H1 (cell line): Measurements from ENCODE around the gene SELPLG. TPM values are rescaled to one million over a fixed set of nuclear protein-coding genes. Genes with fewer than 3 reads are reported as not detected.

Experiments
- CTCF ChIA-PET: fragments of 300-600 bp; sonication (Branson Sonifier 250); formaldehyde crosslinking; loops from one replicate; lab custom pipeline; 2021; ENCODE audit not compliant: partially characterized antibody; lab: Charles Lee
- POLR2A ChIA-PET: fragments of 300-600 bp; sonication (Branson Sonifier 250); formaldehyde crosslinking; loops from one replicate; lab custom pipeline; 2021; ENCODE audit warnings: inconsistent platforms; ENCODE audit not compliant: partially characterized antibody; lab: Charles Lee
- DNase-seq, 2 experiments: peaks; one replicate each; pipeline versions ENCODE4 v3.0.0 to v3.0.0-alpha.2; 2010 to 2022; ENCODE audit warnings: low spot score in 2 of 2, low read depth in 1 of 2, mixed read lengths in 1 of 2
- FAIRE-seq: peaks from 2 replicates; lab custom pipeline; 2011; peaks lifted over from hg19 to GRCh38; lab: Jason Lieb, UNC
- H2AFZ ChIP-seq: 2 replicates; pipeline ENCODE4 v1.8.1; 2012; ENCODE audit warnings: low read length, inconsistent platforms
- H2AK5ac ChIP-seq: 2 replicates; pipeline ENCODE4 v1.6.1; 2013; ENCODE audit warnings: low read depth, low read length
- H2BK120ac ChIP-seq: replicated peaks from 2 replicates; pipeline ENCODE3; 2013; ENCODE audit warnings: low read depth, low read length, inconsistent platforms
- H2BK12ac ChIP-seq: 2 replicates; pipeline ENCODE4 v1.6.1; 2013; ENCODE audit warnings: low read depth, low read length
- H2BK15ac ChIP-seq: 2 replicates; pipeline ENCODE4 v1.6.1; 2013; ENCODE audit warnings: low read length
- H2BK20ac ChIP-seq: 2 replicates; pipeline ENCODE4 v1.6.1; 2013; ENCODE audit warnings: low read length
- H2BK5ac ChIP-seq: 2 replicates; pipeline ENCODE4 v1.6.1; 2013; ENCODE audit warnings: low read depth, low read length
- H3K14ac ChIP-seq: 2 replicates; pipeline ENCODE4 v1.6.1; 2013; ENCODE audit warnings: inconsistent platforms; ENCODE audit not compliant: insufficient read length
- H3K18ac ChIP-seq: 2 replicates; pipeline ENCODE4 v1.6.1; 2013; ENCODE audit warnings: low read length; ENCODE audit errors: extremely low read depth
- H3K23ac ChIP-seq: 2 replicates; pipeline ENCODE4 v1.6.1; 2013; ENCODE audit warnings: inconsistent platforms; ENCODE audit not compliant: insufficient read length
- H3K23me2 ChIP-seq: 2 replicates; pipeline ENCODE4 v1.6.1; 2013; ENCODE audit warnings: low read depth, low read length
- H3K27ac ChIP-seq: 2 replicates; pipeline ENCODE4 v1.6.1; 2011; ENCODE audit warnings: low read depth, low read length, inconsistent platforms
- H3K27me3 ChIP-seq, 4 experiments: replicated peaks in 1 of 4; 1 replicate in 1 of 4; 2 replicates in 3 of 4; pipeline versions ENCODE4 v1.6.1 to v1.8.1; 2011 to 2013; ENCODE audit warnings: low read length in 3 of 4, mild to moderate bottlenecking in 3 of 4, inconsistent platforms in 2 of 4, mixed read lengths in 2 of 4, moderate library complexity in 1 of 4; ENCODE audit not compliant: control insufficient read depth in 3 of 4, insufficient read depth in 3 of 4; ENCODE audit errors: extremely low read depth in 1 of 4
- H3K36me3 ChIP-seq, 4 experiments: 2 replicates each; pipeline versions ENCODE4 v1.6.1 to v1.8.1; 2011 to 2013; ENCODE audit warnings: mild to moderate bottlenecking in 4 of 4, low read length in 3 of 4, moderate library complexity in 2 of 4, control low read depth in 1 of 4, inconsistent platforms in 1 of 4; ENCODE audit not compliant: insufficient read depth in 4 of 4, control insufficient read depth in 2 of 4
- H3K4ac ChIP-seq: replicated peaks from 2 replicates; pipeline ENCODE3; 2013; ENCODE audit warnings: low read length, low read depth, mixed read lengths, inconsistent platforms; ENCODE audit not compliant: insufficient read length
- H3K4me1 ChIP-seq, 4 experiments: replicated peaks in 1 of 4; 1 replicate in 1 of 4; 2 replicates in 3 of 4; pipeline versions ENCODE4 v1.6.1 to v1.8.1; 2011 to 2013; ENCODE audit warnings: low read length in 3 of 4, inconsistent platforms in 2 of 4, mixed read lengths in 1 of 4; ENCODE audit not compliant: insufficient read depth in 4 of 4, control insufficient read depth in 3 of 4
- H3K4me2 ChIP-seq, 2 experiments: 2 replicates each; pipeline versions ENCODE4 v1.6.1 to v1.8.1; 2011 to 2013; ENCODE audit warnings: low read depth in 2 of 2, low read length in 2 of 2, control low read depth in 1 of 2, inconsistent platforms in 1 of 2, mild to moderate bottlenecking in 1 of 2; ENCODE audit not compliant: insufficient read depth in 1 of 2
- H3K4me3 ChIP-seq, 4 experiments: fragments of 200-600, 300-600 bp in 1 of 4; sonication (generic), shearing (Covaris generic), sonication (Bioruptor Twin) in 1 of 4; 2 replicates each; pipeline versions ENCODE4 v1.5.1 to v1.8.1; 2011 to 2016; ENCODE audit warnings: low read length in 4 of 4, low read depth in 3 of 4, control low read depth in 2 of 4, inconsistent platforms in 2 of 4, mild to moderate bottlenecking in 2 of 4, mixed read lengths in 1 of 4, moderate library complexity in 1 of 4; ENCODE audit not compliant: insufficient read depth in 2 of 4; ENCODE audit errors: extremely low read depth in 1 of 4
- H3K56ac ChIP-seq: replicated peaks from 2 replicates; pipeline ENCODE3; 2013; ENCODE audit warnings: low read depth, mild to moderate bottlenecking, mixed read lengths, low read length, inconsistent platforms; ENCODE audit not compliant: insufficient read length
- H3K79me1 ChIP-seq: 2 replicates; pipeline ENCODE4 v1.6.1; 2013; ENCODE audit warnings: low read depth, low read length, control low read depth
- H3K79me2 ChIP-seq, 2 experiments: 2 replicates each; pipeline versions ENCODE4 v1.6.1 to v1.8.1; 2012 to 2013; ENCODE audit warnings: low read length in 2 of 2, mild to moderate bottlenecking in 2 of 2, inconsistent platforms in 1 of 2; ENCODE audit not compliant: insufficient read depth in 2 of 2, control insufficient read depth in 1 of 2
- H3K9ac ChIP-seq, 4 experiments: replicated peaks in 1 of 4; 1 replicate in 1 of 4; 2 replicates in 3 of 4; pipeline versions ENCODE4 v1.6.1 to v1.8.1; 2011 to 2013; ENCODE audit warnings: low read depth in 3 of 4, low read length in 3 of 4, control low read depth in 2 of 4, mild to moderate bottlenecking in 2 of 4, moderate library complexity in 2 of 4, inconsistent platforms in 1 of 4; ENCODE audit errors: extremely low read depth in 1 of 4
- H3K9me3 ChIP-seq, 2 experiments: 2 replicates each; pipeline versions ENCODE4 v1.6.1 to v1.8.1; 2012 to 2013; ENCODE audit warnings: mild to moderate bottlenecking in 2 of 2, moderate library complexity in 2 of 2, control low read depth in 1 of 2, inconsistent platforms in 1 of 2, low read depth in 1 of 2, low read length in 1 of 2, mixed read lengths in 1 of 2; ENCODE audit not compliant: insufficient read depth in 2 of 2
- H4K20me1 ChIP-seq, 2 experiments: replicated peaks in 1 of 2; 2 replicates each; pipeline versions ENCODE3 to v1.8.1; 2011 to 2013; ENCODE audit warnings: inconsistent platforms in 2 of 2, low read length in 2 of 2, mild to moderate bottlenecking in 1 of 2; ENCODE audit not compliant: insufficient read depth in 2 of 2, control insufficient read depth in 1 of 2
- H4K5ac ChIP-seq: 2 replicates; pipeline ENCODE4 v1.6.1; 2013; ENCODE audit warnings: low read length, low read depth, mixed read lengths, inconsistent platforms; ENCODE audit not compliant: insufficient read length
- H4K8ac ChIP-seq: 2 replicates; pipeline ENCODE4 v1.8.0; 2013; ENCODE audit warnings: mild to moderate bottlenecking, moderate library complexity, low read length, inconsistent platforms; ENCODE audit not compliant: insufficient read depth; ENCODE audit errors: extremely low read depth
- H4K91ac ChIP-seq: replicated peaks from 2 replicates; pipeline ENCODE3; 2013; ENCODE audit warnings: low read length, mixed read lengths, inconsistent platforms; ENCODE audit not compliant: insufficient read length
- BACH1 ChIP-seq: IDR thresholded peaks from 2 replicates; pipeline ENCODE4 v1.6.1; 2012; ENCODE audit warnings: low read length, improper control_type of control experiment
- CHD1 ChIP-seq: IDR thresholded peaks from 2 replicates; pipeline ENCODE4 v1.6.1; 2012; ENCODE audit warnings: low read depth, low read length, improper control_type of control experiment
- CHD2 ChIP-seq: IDR thresholded peaks from 2 replicates; pipeline ENCODE4 v1.6.1; 2012; ENCODE audit warnings: low read length, improper control_type of control experiment
- CTBP2 ChIP-seq: IDR thresholded peaks from 2 replicates; pipeline ENCODE4 v1.7.0; 2011; ENCODE audit warnings: borderline replicate concordance, mild to moderate bottlenecking, moderate library complexity, mixed read lengths, low read length; ENCODE audit not compliant: insufficient read depth, insufficient read length
- KDM4A ChIP-seq: IDR thresholded peaks from one replicate; pipeline ENCODE4 v1.7.1; 2012; ENCODE audit warnings: low read depth, mild to moderate bottlenecking, moderate library complexity, low read length, inconsistent platforms; ENCODE audit not compliant: severe bottlenecking
- RAD21 ChIP-seq, 2 experiments: IDR thresholded peaks in 1 of 2; conservative IDR thresholded peaks in 1 of 2; 2 replicates each; pipeline ENCODE4 v1.6.1; 2011; ENCODE audit warnings: low read depth in 2 of 2, low read length in 2 of 2, improper control_type of control experiment in 1 of 2, inconsistent platforms in 1 of 2, mild to moderate bottlenecking in 1 of 2, moderate library complexity in 1 of 2
- RFX5 ChIP-seq: IDR thresholded peaks from 2 replicates; pipeline ENCODE4 v1.6.1; 2011; ENCODE audit warnings: low read depth, low read length, improper control_type of control experiment, borderline replicate concordance
- RNF2 ChIP-seq: fragments of 200-900, 300-1000 bp; sonication (generic); IDR thresholded peaks from 2 replicates; pipeline ENCODE4 v1.7.1; 2016; ENCODE audit warnings: borderline replicate concordance, low read depth, mild to moderate bottlenecking, antibody characterized with exemption, low read length; ENCODE audit not compliant: poor library complexity, severe bottlenecking; ENCODE audit errors: missing control alignments
- SP2 ChIP-seq: IDR thresholded peaks from 2 replicates; pipeline ENCODE4 v1.6.1; 2012; ENCODE audit warnings: mild to moderate bottlenecking, low read length, inconsistent platforms
- WGBS, 2 experiments: shearing (Covaris generic) in 1 of 2; methylation state at CpG; one replicate each; pipeline versions ENCODE4 v1.1.6 to v1.1.7; 2013 to 2015; ENCODE audit warnings: low lambda C conversion rate in 2 of 2, mixed read lengths in 2 of 2, inconsistent platforms in 1 of 2, low coverage in 1 of 2, missing lambda C conversion rate in 1 of 2; ENCODE audit not compliant: insufficient replicate concordance in 2 of 2, insufficient coverage in 1 of 2, insufficient read length in 1 of 2; ENCODE audit errors: extremely low coverage in 1 of 2, missing lambda C conversion rate in 1 of 2; 5-methylcytosine and 5-hydroxymethylcytosine counted together
- polyA plus RNA-seq, 7 experiments: library from polyadenylated mRNA; depleted of rRNA in 3 of 7; stranded (reverse) in 5 of 7; unstranded in 2 of 7; fragments of >200 nt in 5 of 7; fragments of 200-250 nt in 2 of 7; gene quantifications; 1 replicate in 5 of 7; 2 replicates in 1 of 7; 4 replicates in 1 of 7; pipeline versions ENCODE4 v1.2.1 to v1.2.3, GENCODE V29; 2011 to 2013; ENCODE audit warnings: missing spikeins in 2 of 7, mixed read lengths in 2 of 7
- total RNA-seq: library from RNA; stranded (reverse); fragmentation: NEBNext Ultra II Directional; extraction: Animal tissue kit (Norgen Biotek cat#: 25700); gene quantifications from 2 replicates; pipeline ENCODE4 v1.2.1, GENCODE V29; 2021
- TF ChIP-seq, protein P1 (sequence below): IDR thresholded peaks from 2 replicates; pipeline ENCODE4 v1.6.1; 2012; ENCODE audit warnings: low read length, inconsistent platforms

Gene SELPLG
- total and polyA plus RNA-seq, 2 of the 8 experiments (the other 6 are each of a cell fraction or from before 2014, with no cell fraction given) = 0.18 TPM; not detected in 1

DNA sequence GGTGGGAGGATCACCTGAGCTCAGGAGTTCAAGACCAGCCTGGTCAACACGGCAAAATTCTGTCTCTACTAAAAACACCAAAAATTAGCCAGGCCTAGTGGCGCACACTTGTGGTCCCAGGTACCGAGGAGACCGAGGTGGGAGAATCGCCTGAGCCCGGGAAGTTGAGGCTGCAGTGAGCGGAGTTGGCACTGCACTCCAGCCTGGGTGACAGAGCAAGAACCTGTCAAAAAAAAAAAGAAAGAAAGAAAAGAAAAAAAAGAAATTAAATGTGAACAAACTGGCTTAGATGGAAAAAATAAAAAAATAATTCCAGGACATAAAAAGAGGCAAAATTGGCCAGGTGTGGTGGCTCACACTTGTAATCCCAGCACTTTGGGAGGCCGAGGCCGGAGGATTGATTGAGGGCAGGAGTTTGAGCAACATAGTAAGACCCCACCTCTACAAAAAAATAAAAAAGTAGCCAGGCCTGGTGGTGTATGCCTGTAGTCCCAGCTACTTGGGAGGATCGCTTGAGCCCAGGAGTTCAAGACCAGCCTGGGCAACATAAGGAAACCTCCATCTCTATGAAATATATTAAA is 39.3 kb downstream of the SELPLG start:
- Histone ChIP-seq H4K20me1 (peaks cover 0 to 8% of the 10 kb centered on the region in 2 experiments), H3K23me2 (peaks cover 7% of the 10 kb centered on the region; the same call in 1 of the 2 replicates), H4K5ac (no peak overlapping the region), H2BK12ac (no peak overlapping the region), H2BK20ac (no peak overlapping the region), H3K36me3 (no peaks in the 10 kb centered on the region), H2AK5ac (no peak overlapping the region), H2BK15ac (no peak overlapping the region), H2BK120ac (no peak overlapping the region), H3K18ac (no peak overlapping the region), H4K91ac (no peak overlapping the region), H3K9ac (no peak overlapping the region), H3K4me2 (no peak overlapping the region), H2AFZ (no peak overlapping the region), H3K4me3 (no peak overlapping the region), H3K79me2 (no peaks in the 10 kb centered on the region), H3K23ac (no peak overlapping the region), H4K8ac (no peak overlapping the region), H3K4me1 (peaks cover 0 to 17% (median 5%) of the 10 kb centered on the region in 4 experiments; a peak in 6 of 7 replicates), H3K79me1 (no peaks in the 10 kb centered on the region; the same call in 1 of the 2 replicates), H3K56ac (no peak overlapping the region), H3K14ac (no peak overlapping the region), H3K4ac (no peak overlapping the region), H3K27me3 (no peaks in the 10 kb centered on the region; a peak in 1 of 7 replicates), H3K9me3 (no peaks in the 10 kb centered on the region), H3K27ac (no peak overlapping the region), H2BK5ac (no peak overlapping the region)
- WGBS, 2 experiments = 98% methylated on average over 10 of the region's 10 CpGs; no CpG with 5 or more reads in 1 of the 2 experiments
- ChIA-PET POLR2A (interaction anchor here (1.1 to 1.8 kb wide), 4 partner anchors 9 to 28 kb away, joined by 3 to 6 read pairs (median 5); no protein-coding TSS in a partner anchor), CTCF (interaction anchor here (1.0 to 2.8 kb wide), 9 partner anchors 10 to 209 kb away, joined by 3 to 23 read pairs (median 7); no protein-coding TSS in a partner anchor)
- no peak for DNase-seq
- no peak for FAIRE-seq
- TF ChIP-seq, protein P1, sequence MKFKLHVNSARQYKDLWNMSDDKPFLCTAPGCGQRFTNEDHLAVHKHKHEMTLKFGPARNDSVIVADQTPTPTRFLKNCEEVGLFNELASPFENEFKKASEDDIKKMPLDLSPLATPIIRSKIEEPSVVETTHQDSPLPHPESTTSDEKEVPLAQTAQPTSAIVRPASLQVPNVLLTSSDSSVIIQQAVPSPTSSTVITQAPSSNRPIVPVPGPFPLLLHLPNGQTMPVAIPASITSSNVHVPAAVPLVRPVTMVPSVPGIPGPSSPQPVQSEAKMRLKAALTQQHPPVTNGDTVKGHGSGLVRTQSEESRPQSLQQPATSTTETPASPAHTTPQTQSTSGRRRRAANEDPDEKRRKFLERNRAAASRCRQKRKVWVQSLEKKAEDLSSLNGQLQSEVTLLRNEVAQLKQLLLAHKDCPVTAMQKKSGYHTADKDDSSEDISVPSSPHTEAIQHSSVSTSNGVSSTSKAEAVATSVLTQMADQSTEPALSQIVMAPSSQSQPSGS = no peak
- TF ChIP-seq RFX5 = no peak
- TF ChIP-seq CHD2 = no peak
- no peak for TF ChIP-seq BACH1
- no peak for TF ChIP-seq CHD1
- no peak for TF ChIP-seq CTBP2
- no peak for TF ChIP-seq RNF2
- TF ChIP-seq KDM4A = no peak
- no peak for TF ChIP-seq RAD21 (IDR thresholded peaks at IDR 0.05 in 1 of 2, conservative IDR thresholded peaks at IDR 0.05 in 1 of 2; ENCODE audit: low read depth in 2 of 2, low read length in 2 of 2)
- TF ChIP-seq SP2 = no peak
